NCI-H446 treated with DMSO at 0.1 percent for 48 hours (cell line): ENCODE data around the gene RAET1L.
"Not testable (repeated sequence)": the region's sequence is repeated elsewhere in the genome, so short reads cannot be mapped to it uniquely, and the experiment has no call there.

Experiments used
- DNase-seq: peaks from one replicate; lab custom pipeline; 2025; lab: John Stamatoyannopoulos, UW

Gene RAET1L

GRCh38 chr6:149991472-149991795, 33.9 kb downstream of the RAET1L start:
- DNase-seq = not testable (repeated sequence)

GRCh38 chr6:149990661-149991471, 34.5 kb downstream of the RAET1L start:
- no peak for DNase-seq

GRCh38 chr6:149990212-149990660, 35.1 kb downstream of the RAET1L start:
- no peak for DNase-seq

GRCh38 chr6:149988550-149989346, 36.6 kb downstream of the RAET1L start:
- DNase-seq = no peak

- DNase-seq = no peak
Measured at GRCh38 chr6:149987602-149988107, 37.7 kb downstream of the RAET1L start.

GRCh38 chr6:149985481-149985937, 39.8 kb downstream of the RAET1L start:
- no peak for DNase-seq

- no peak for DNase-seq
Measured at GRCh38 chr6:149984773-149985172, 40.6 kb downstream of the RAET1L start.

- DNase-seq = no peak
Measured at GRCh38 chr6:149983145-149983544, 42.2 kb downstream of the RAET1L start.

- no peak for DNase-seq
Measured at GRCh38 chr6:149979293-149979692, 46.0 kb downstream of the RAET1L start.

GRCh38 chr6:149978610-149979009, 46.7 kb downstream of the RAET1L start:
- no peak for DNase-seq

GRCh38 chr6:149977221-149977620, 48.1 kb downstream of the RAET1L start:
- DNase-seq = no peak

GRCh38 chr6:149975400-149975799, 49.9 kb downstream of the RAET1L start:
- DNase-seq = no peak

GRCh38 chr6:149974825-149975224, 50.5 kb downstream of the RAET1L start:
- no peak for DNase-seq

GRCh38 chr6:149974394-149974793, 50.9 kb downstream of the RAET1L start:
- not testable (repeated sequence) for DNase-seq

GRCh38 chr6:149969635-149970034, 55.7 kb downstream of the RAET1L start:
- no peak for DNase-seq

GRCh38 chr6:149968909-149969308, 56.4 kb downstream of the RAET1L start:
- not testable (repeated sequence) for DNase-seq
